ENCODE results near the gene RBP3.

GRCh38 chr10:47320812-47321211, 27.4 kb upstream of the RBP3 start:
- TF ChIP-seq CTCF (IDR thresholded peaks at IDR 0.05; ENCODE audit: low read length) (no peak), EZH2phosphoT487 (IDR thresholded peaks at IDR 0.05; ENCODE audit: low read length) (no peak), EZH2 (optimal IDR thresholded peaks at IDR 0.05; ENCODE audit: low read depth, low read length) (no peak)
